Neural cell (in vitro differentiated cells): ENCODE results near the gene RMRP.

Experiments
- CTCF ChIP-seq: fragments of 450-650 bp; IDR thresholded peaks from 2 replicates; pipeline ENCODE4 v1.5.1; 2014; ENCODE audit warnings: antibody characterized with exemption, mild to moderate bottlenecking, moderate library complexity; ENCODE audit not compliant: poor library complexity, severe bottlenecking
- EP300 ChIP-seq: fragments of 450-650 bp; conservative IDR thresholded peaks from 2 replicates; pipeline ENCODE4 v1.6.1; 2014; ENCODE audit warnings: antibody characterized with exemption, mild to moderate bottlenecking, moderate library complexity; ENCODE audit not compliant: poor library complexity, severe bottlenecking
- EZH2 ChIP-seq: fragments of 200-600, 300-800 bp; shearing (Covaris generic), sonication (generic); IDR thresholded peaks from 2 replicates; pipeline ENCODE4 v1.6.1; 2014; ENCODE audit warnings: antibody characterized with exemption, low read length, borderline replicate concordance, mild to moderate bottlenecking; ENCODE audit not compliant: insufficient read depth, poor library complexity, severe bottlenecking
- MXI1 ChIP-seq: fragments of 450-650 bp; conservative IDR thresholded peaks from 2 replicates; pipeline ENCODE4 v1.6.1; 2014; ENCODE audit warnings: antibody characterized with exemption, mild to moderate bottlenecking; ENCODE audit not compliant: poor library complexity, severe bottlenecking
- POLR2AphosphoS5 ChIP-seq: IDR thresholded peaks from 2 replicates; pipeline ENCODE4 v1.6.1; 2012
- RAD21 ChIP-seq: fragments of 450-650 bp; conservative IDR thresholded peaks from 2 replicates; pipeline ENCODE4 v1.6.1; 2014; ENCODE audit warnings: antibody characterized with exemption, mild to moderate bottlenecking, moderate library complexity
- REST ChIP-seq: IDR thresholded peaks from 2 replicates; pipeline ENCODE4 v1.6.1; 2012; ENCODE audit warnings: borderline replicate concordance

- TF ChIP-seq EP300 (no peak), CTCF (no peak), POLR2AphosphoS5 (no peak), EZH2 (no peak), REST (no peak), RAD21 (no peak), MXI1 (no peak)
These were observed 32.4 kb upstream of the RMRP start for GRCh38 chr9:35690294-35690613.
